ENCODE measurements around the gene NUDT13. TPM values are rescaled to one million over a fixed set of nuclear protein-coding genes. Genes with fewer than 3 reads are reported as not detected.

The NUDT13 gene
- total and polyA plus RNA-seq, 9 of the 15 experiments (the other 6 are each of a cell fraction or from before 2014, with no cell fraction given) = 4.7 to 11.1 (median 5.6) TPM

GRCh38 chr10:73167783-73168464 is 57.7 kb downstream of the NUDT13 start, which contains the start of the genes ECD and FAM149B1 (continued):
- TF ChIP-seq EZH2 (IDR thresholded peaks at IDR 0.05; ENCODE audit: borderline replicate concordance, low read depth, low read length) = no peak
- TF ChIP-seq RBM15 (IDR thresholded peaks at IDR 0.05; ENCODE audit: insufficient read depth, low read length) = no peak
- peak; percentile 93 for TF ChIP-seq LCOR (CRISPR knock-in tag; IDR thresholded peaks at IDR 0.05)
- no peak for TF ChIP-seq ARID1B (IDR thresholded peaks at IDR 0.05)
- TF ChIP-seq SRSF9 (IDR thresholded peaks at IDR 0.05; ENCODE audit: borderline replicate concordance, low read depth, low read length) = no peak
- TF ChIP-seq SUPT5H (IDR thresholded peaks at IDR 0.05) = peak; percentile 98
- no peak for TF ChIP-seq KLF16 (IDR thresholded peaks at IDR 0.05)
- TF ChIP-seq TAL1 (IDR thresholded peaks at IDR 0.05) = no peak; the same call in 1 of the 2 replicates
- peak; percentile 91 for TF ChIP-seq TBP (optimal IDR thresholded peaks at IDR 0.05; ENCODE audit: low read depth, low read length)
- 0 out of 2 replicates have a peak, but pooled peaks have one; percentile 31 for TF ChIP-seq SMARCA5 (IDR thresholded peaks at IDR 0.05)
- no peak for TF ChIP-seq GTF3C2 (IDR thresholded peaks at IDR 0.05; ENCODE audit: borderline replicate concordance, extremely low read depth, insufficient read length)
- no peak; the same call in 1 of the 2 replicates for TF ChIP-seq BRD4 (IDR thresholded peaks at IDR 0.05)
- TF ChIP-seq, protein P1, sequence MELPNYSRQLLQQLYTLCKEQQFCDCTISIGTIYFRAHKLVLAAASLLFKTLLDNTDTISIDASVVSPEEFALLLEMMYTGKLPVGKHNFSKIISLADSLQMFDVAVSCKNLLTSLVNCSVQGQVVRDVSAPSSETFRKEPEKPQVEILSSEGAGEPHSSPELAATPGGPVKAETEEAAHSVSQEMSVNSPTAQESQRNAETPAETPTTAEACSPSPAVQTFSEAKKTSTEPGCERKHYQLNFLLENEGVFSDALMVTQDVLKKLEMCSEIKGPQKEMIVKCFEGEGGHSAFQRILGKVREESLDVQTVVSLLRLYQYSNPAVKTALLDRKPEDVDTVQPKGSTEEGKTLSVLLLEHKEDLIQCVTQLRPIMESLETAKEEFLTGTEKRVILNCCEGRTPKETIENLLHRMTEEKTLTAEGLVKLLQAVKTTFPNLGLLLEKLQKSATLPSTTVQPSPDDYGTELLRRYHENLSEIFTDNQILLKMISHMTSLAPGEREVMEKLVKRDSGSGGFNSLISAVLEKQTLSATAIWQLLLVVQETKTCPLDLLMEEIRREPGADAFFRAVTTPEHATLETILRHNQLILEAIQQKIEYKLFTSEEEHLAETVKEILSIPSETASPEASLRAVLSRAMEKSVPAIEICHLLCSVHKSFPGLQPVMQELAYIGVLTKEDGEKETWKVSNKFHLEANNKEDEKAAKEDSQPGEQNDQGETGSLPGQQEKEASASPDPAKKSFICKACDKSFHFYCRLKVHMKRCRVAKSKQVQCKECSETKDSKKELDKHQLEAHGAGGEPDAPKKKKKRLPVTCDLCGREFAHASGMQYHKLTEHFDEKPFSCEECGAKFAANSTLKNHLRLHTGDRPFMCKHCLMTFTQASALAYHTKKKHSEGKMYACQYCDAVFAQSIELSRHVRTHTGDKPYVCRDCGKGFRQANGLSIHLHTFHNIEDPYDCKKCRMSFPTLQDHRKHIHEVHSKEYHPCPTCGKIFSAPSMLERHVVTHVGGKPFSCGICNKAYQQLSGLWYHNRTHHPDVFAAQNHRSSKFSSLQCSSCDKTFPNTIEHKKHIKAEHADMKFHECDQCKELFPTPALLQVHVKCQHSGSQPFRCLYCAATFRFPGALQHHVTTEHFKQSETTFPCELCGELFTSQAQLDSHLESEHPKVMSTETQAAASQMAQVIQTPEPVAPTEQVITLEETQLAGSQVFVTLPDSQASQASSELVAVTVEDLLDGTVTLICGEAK (IDR thresholded peaks at IDR 0.05) = peak; percentile 99
- TF ChIP-seq, protein P1 (CRISPR knock-in tag; IDR thresholded peaks at IDR 0.05) = no peak
- TF ChIP-seq ZNF77 (CRISPR knock-in tag; IDR thresholded peaks at IDR 0.05) = no peak
- no peak for TF ChIP-seq HNRNPK (IDR thresholded peaks at IDR 0.05; ENCODE audit: low read depth, low read length, poor library complexity, severe bottlenecking)

Measured in K562 (cell line).